Naive B cell (primary cell): ENCODE data around the gene F3. TPM values are rescaled to one million over a fixed set of nuclear protein-coding genes. Genes with fewer than 3 reads are reported as not detected.
"Not testable (repeated sequence)": the region's sequence is repeated elsewhere in the genome, so short reads cannot be mapped to it uniquely, and the experiment has no call there.

Source experiments
- ATAC-seq, 2 donors: fragments of 150-1000 bp; cut with Tn5 transposase; 2 replicates each; pipeline ENCODE4 v1.10.0; 2021; ENCODE audit warnings: low read depth in 2 of 2, mild to moderate bottlenecking in 2 of 2, moderate library complexity in 2 of 2
- DNase-seq: peaks from one replicate; pipeline ENCODE4 v3.0.0; 2022
- H3K27ac Mint-ChIP-seq, 6 donors: one replicate each; pipeline ENCODE4 v1.8.0; 2020 to 2022; ENCODE audit warnings: mild to moderate bottlenecking in 6 of 6, mixed read lengths in 6 of 6, moderate library complexity in 5 of 6, inconsistent platforms in 2 of 6
- H3K27me3 Mint-ChIP-seq, 3 donors: one replicate each; pipeline ENCODE4 v1.8.0; 2021 to 2022; ENCODE audit warnings: mixed read lengths in 3 of 3, mild to moderate bottlenecking in 1 of 3
- H3K36me3 Mint-ChIP-seq, 2 donors: one replicate each; pipeline ENCODE4 v1.8.0; 2020 to 2022; ENCODE audit warnings: mixed read lengths in 2 of 2, inconsistent platforms in 1 of 2, mild to moderate bottlenecking in 1 of 2
- H3K4me1 Mint-ChIP-seq, 3 donors: one replicate each; pipeline ENCODE4 v1.8.0; 2020 to 2022; ENCODE audit warnings: mixed read lengths in 3 of 3, inconsistent platforms in 1 of 3, mild to moderate bottlenecking in 1 of 3, moderate library complexity in 1 of 3
- H3K4me3 Mint-ChIP-seq, 8 donors: one replicate each; pipeline ENCODE4 v1.8.0; 2020 to 2022; ENCODE audit warnings: mild to moderate bottlenecking in 8 of 8, mixed read lengths in 8 of 8, moderate library complexity in 8 of 8, inconsistent platforms in 2 of 8
- H3K9me3 Mint-ChIP-seq, 7 donors: one replicate each; pipeline ENCODE4 v1.8.0; 2020 to 2022; ENCODE audit warnings: mixed read lengths in 7 of 7, mild to moderate bottlenecking in 5 of 7, inconsistent platforms in 2 of 7, moderate library complexity in 1 of 7
- polyA plus RNA-seq, 6 donors: library from polyadenylated mRNA; unstranded; fragments of 300-500 nt; fragmentation: Illumina TruSeq; gene quantifications; one replicate each; pipeline ENCODE4 v1.2.3, GENCODE V29; 2021; ENCODE audit warnings: low read depth in 6 of 6

Gene F3
- polyA plus RNA-seq, 6 donors from 2014 or later = not detected

GRCh38 chr1:94566436-94566835 lies 24.9 kb upstream of the F3 start:
- not testable (repeated sequence) for H3K4me1 Mint-ChIP-seq, H3K36me3 Mint-ChIP-seq, H3K4me3 Mint-ChIP-seq, ATAC-seq, DNase-seq
- Mint-ChIP-seq H3K27me3 (peaks cover 0 to 11% (median 4%) of the 10 kb centered on the region in 3 donors), H3K9me3 (peaks cover 0 to 12% (median 4%) of the 10 kb centered on the region in 7 donors), H3K27ac (peak overlapping the region in 1 of 6 donors; percentile 49)

- peaks cover 0 to 8% (median 0%) of the 10 kb centered on the region in 7 donors for H3K9me3 Mint-ChIP-seq
- H3K27ac Mint-ChIP-seq = no peak overlapping the region
- H3K27me3 Mint-ChIP-seq = peaks cover 0 to 11% (median 4%) of the 10 kb centered on the region in 3 donors
- no peaks in the 10 kb centered on the region for H3K36me3 Mint-ChIP-seq
- no peak for ATAC-seq
- no peak for DNase-seq
- H3K4me3 Mint-ChIP-seq = no peak overlapping the region
- no peaks in the 10 kb centered on the region for H3K4me1 Mint-ChIP-seq
Observed at GRCh38 chr1:94565901-94566300, 24.3 kb upstream of the F3 start.

GRCh38 chr1:94562519-94563260 lies 21.1 kb upstream of the F3 start:
- Mint-ChIP-seq H3K4me1 (no peaks in the 10 kb centered on the region), H3K27me3 (peaks cover 0 to 11% (median 4%) of the 10 kb centered on the region in 3 donors), H3K4me3 (no peak overlapping the region), H3K27ac (no peak overlapping the region), H3K36me3 (no peaks in the 10 kb centered on the region), H3K9me3 (peaks cover 0 to 4% (median 0%) of the 10 kb centered on the region in 7 donors)
- DNase-seq (no peak), ATAC-seq (no peak)

GRCh38 chr1:94560333-94560732 lies 18.8 kb upstream of the F3 start:
- Mint-ChIP-seq H3K4me3 (no peak overlapping the region), H3K9me3 (peaks cover 0 to 3% (median 0%) of the 10 kb centered on the region in 7 donors), H3K36me3 (no peaks in the 10 kb centered on the region), H3K27me3 (peaks cover 5 to 11% (median 5%) of the 10 kb centered on the region in 3 donors), H3K4me1 (no peaks in the 10 kb centered on the region), H3K27ac (no peak overlapping the region)
- DNase-seq (no peak), ATAC-seq (no peak)

- DNase-seq (no peak), ATAC-seq (no peak)
- H3K27me3 Mint-ChIP-seq = peaks cover 9 to 11% (median 9%) of the 10 kb centered on the region in 3 donors
- no peak overlapping the region for H3K4me3 Mint-ChIP-seq
- H3K4me1 Mint-ChIP-seq = no peaks in the 10 kb centered on the region
- H3K9me3 Mint-ChIP-seq = peaks cover 0 to 3% (median 0%) of the 10 kb centered on the region in 7 donors
- H3K36me3 Mint-ChIP-seq = no peaks in the 10 kb centered on the region
- H3K27ac Mint-ChIP-seq = no peak overlapping the region
Observed at GRCh38 chr1:94559921-94560320, 18.4 kb upstream of the F3 start.

- ATAC-seq (no peak), DNase-seq (no peak)
- peaks cover 4 to 16% (median 5%) of the 10 kb centered on the region in 3 donors for H3K27me3 Mint-ChIP-seq
- H3K9me3 Mint-ChIP-seq = peaks cover 0 to 3% (median 0%) of the 10 kb centered on the region in 7 donors
- no peaks in the 10 kb centered on the region for H3K36me3 Mint-ChIP-seq
- H3K4me1 Mint-ChIP-seq = no peaks in the 10 kb centered on the region
- no peak overlapping the region for H3K27ac Mint-ChIP-seq
- no peak overlapping the region for H3K4me3 Mint-ChIP-seq
Observed at GRCh38 chr1:94555091-94555490, 13.5 kb upstream of the F3 start.

GRCh38 chr1:94554580-94554979 lies 13.0 kb upstream of the F3 start:
- Mint-ChIP-seq H3K27me3 (peaks cover 5 to 16% (median 9%) of the 10 kb centered on the region in 3 donors), H3K36me3 (no peaks in the 10 kb centered on the region), H3K9me3 (peaks cover 0 to 3% (median 0%) of the 10 kb centered on the region in 7 donors), H3K27ac (no peak overlapping the region), H3K4me3 (no peak overlapping the region), H3K4me1 (no peaks in the 10 kb centered on the region)
- ATAC-seq = no peak
- DNase-seq = no peak

GRCh38 chr1:94553931-94554330 lies 12.4 kb upstream of the F3 start:
- Mint-ChIP-seq H3K36me3 (no peaks in the 10 kb centered on the region), H3K4me1 (no peaks in the 10 kb centered on the region), H3K4me3 (no peak overlapping the region), H3K27ac (no peak overlapping the region), H3K9me3 (peaks cover 0 to 3% (median 0%) of the 10 kb centered on the region in 7 donors), H3K27me3 (peaks cover 5 to 16% (median 9%) of the 10 kb centered on the region in 3 donors)
- ATAC-seq (no peak), DNase-seq (no peak)

- DNase-seq (no peak), ATAC-seq (no peak)
- H3K36me3 Mint-ChIP-seq = no peaks in the 10 kb centered on the region
- peaks cover 5 to 16% (median 10%) of the 10 kb centered on the region in 3 donors for H3K27me3 Mint-ChIP-seq
- no peaks in the 10 kb centered on the region for H3K9me3 Mint-ChIP-seq
- no peak overlapping the region for H3K4me3 Mint-ChIP-seq
- no peaks in the 10 kb centered on the region for H3K4me1 Mint-ChIP-seq
- no peak overlapping the region for H3K27ac Mint-ChIP-seq
Observed at GRCh38 chr1:94553323-94553730, 11.8 kb upstream of the F3 start.

GRCh38 chr1:94552071-94552586 lies 10.6 kb upstream of the F3 start:
- Mint-ChIP-seq H3K36me3 (no peaks in the 10 kb centered on the region), H3K4me3 (no peak overlapping the region)

GRCh38 chr1:94551449-94551848 lies 9.9 kb upstream of the F3 start:
- Mint-ChIP-seq H3K4me3 (no peak overlapping the region), H3K27ac (no peak overlapping the region), H3K4me1 (no peaks in the 10 kb centered on the region), H3K27me3 (peaks cover 15 to 28% (median 24%) of the 10 kb centered on the region in 3 donors), H3K9me3 (no peaks in the 10 kb centered on the region), H3K36me3 (no peaks in the 10 kb centered on the region)
- ATAC-seq (no peak), DNase-seq (no peak)

More at GRCh38 chr1:94552071-94552586, 10.6 kb upstream of the F3 start:
- H3K27me3 Mint-ChIP-seq = peaks cover 15 to 21% (median 17%) of the 10 kb centered on the region in 3 donors
- no peak overlapping the region for H3K27ac Mint-ChIP-seq
- H3K9me3 Mint-ChIP-seq = no peaks in the 10 kb centered on the region
- no peak for ATAC-seq
- no peaks in the 10 kb centered on the region for H3K4me1 Mint-ChIP-seq
- DNase-seq = no peak

- H3K27ac Mint-ChIP-seq = no peak overlapping the region
- ATAC-seq (no peak), DNase-seq (no peak)
- no peak overlapping the region for H3K4me3 Mint-ChIP-seq
- H3K36me3 Mint-ChIP-seq = no peaks in the 10 kb centered on the region
- H3K27me3 Mint-ChIP-seq = peaks cover 18 to 34% (median 30%) of the 10 kb centered on the region in 3 donors
- no peaks in the 10 kb centered on the region for H3K4me1 Mint-ChIP-seq
- H3K9me3 Mint-ChIP-seq = no peaks in the 10 kb centered on the region
Observed at GRCh38 chr1:94550800-94551241, 9.3 kb upstream of the F3 start.

GRCh38 chr1:94550396-94550795 lies 8.8 kb upstream of the F3 start:
- no peak overlapping the region for H3K4me3 Mint-ChIP-seq
- H3K4me1 Mint-ChIP-seq = no peaks in the 10 kb centered on the region
- H3K27ac Mint-ChIP-seq = no peak overlapping the region
- H3K9me3 Mint-ChIP-seq = no peaks in the 10 kb centered on the region
- H3K36me3 Mint-ChIP-seq = no peaks in the 10 kb centered on the region
- H3K27me3 Mint-ChIP-seq = peaks cover 18 to 34% (median 27%) of the 10 kb centered on the region in 3 donors
- ATAC-seq (no peak), DNase-seq (no peak)

GRCh38 chr1:94549706-94550105 lies 8.1 kb upstream of the F3 start:
- Mint-ChIP-seq H3K27me3 (peaks cover 13 to 41% (median 26%) of the 10 kb centered on the region in 3 donors), H3K36me3 (no peaks in the 10 kb centered on the region)
- no peak for ATAC-seq

More at GRCh38 chr1:94549706-94550105, 8.1 kb upstream of the F3 start:
- H3K9me3 Mint-ChIP-seq = no peaks in the 10 kb centered on the region
- no peak overlapping the region for H3K4me3 Mint-ChIP-seq
- no peaks in the 10 kb centered on the region for H3K4me1 Mint-ChIP-seq
- H3K27ac Mint-ChIP-seq = no peak overlapping the region
- no peak for DNase-seq
